PC-9 (cell line): ENCODE data around the gene TUBG1. TPM values are rescaled to one million over a fixed set of nuclear protein-coding genes. Genes with fewer than 3 reads are reported as not detected.

ENCODE experiments used
- BruUV-seq: library from RNA; stranded (reverse); fragments of 400-500 nt; replicated peaks from 2 replicates; lab custom pipeline; 2021; lab: Mats Ljungman, UMichigan
- CTCF ChIA-PET: fragments of 300-600 bp; sonication (Branson Sonifier 250); formaldehyde crosslinking; loops from one replicate; lab custom pipeline; 2022; ENCODE audit warnings: antibody characterized with exemption; lab: Charles Lee
- POLR2A ChIA-PET: fragments of 300-600 bp; sonication (Branson Sonifier 250); formaldehyde crosslinking; loops from one replicate; lab custom pipeline; 2022; ENCODE audit warnings: antibody characterized with exemption; ENCODE audit not compliant: unreplicated experiment; lab: Charles Lee
- DNase-seq, 2 experiments: peaks; one replicate each; pipeline versions ENCODE4 v3.0.0 to v3.0.0-alpha.2; 2015 to 2022; ENCODE audit warnings: mixed read lengths in 1 of 2
- H2AFZ ChIP-seq: fragments of 200-600 bp; sonication (generic); 2 replicates; pipeline ENCODE4 v1.8.1; 2017; ENCODE audit warnings: antibody characterized with exemption
- H3F3A ChIP-seq: fragments of 200-600 bp; sonication (generic); 2 replicates; pipeline ENCODE4 v1.8.1; 2017; ENCODE audit warnings: antibody characterized with exemption, mild to moderate bottlenecking, low read depth; ENCODE audit not compliant: insufficient read depth
- H3K27ac ChIP-seq: fragments of 200-600 bp; sonication (generic); 2 replicates; pipeline ENCODE4 v1.6.1; 2016; ENCODE audit warnings: mixed run types
- H3K27me3 ChIP-seq: fragments of 200-600 bp; sonication (generic); 2 replicates; pipeline ENCODE4 v1.6.1; 2016; ENCODE audit warnings: low read depth, mixed run types; ENCODE audit not compliant: insufficient read depth
- H3K36me3 ChIP-seq: fragments of 200-600 bp; sonication (generic); 2 replicates; pipeline ENCODE4 v1.6.1; 2016; ENCODE audit warnings: low read depth, mixed run types
- H3K4me1 ChIP-seq: fragments of 200-600 bp; sonication (generic); replicated peaks from 2 replicates; pipeline ENCODE4 v1.6.1; 2016; ENCODE audit warnings: mixed run types; ENCODE audit not compliant: insufficient read depth
- H3K4me2 ChIP-seq: fragments of 200-600 bp; sonication (generic); 2 replicates; pipeline ENCODE4 v1.6.1; 2017; ENCODE audit warnings: mixed run types
- H3K4me3 ChIP-seq: fragments of 200-600 bp; sonication (generic); 2 replicates; pipeline ENCODE4 v1.6.1; 2016; ENCODE audit warnings: mixed run types
- H3K79me2 ChIP-seq: fragments of 200-600 bp; sonication (generic); 2 replicates; pipeline ENCODE4 v1.6.1; 2017; ENCODE audit warnings: low read depth, mixed run types
- H3K9me2 ChIP-seq: fragments of 200-600 bp; sonication (generic); 2 replicates; pipeline ENCODE4 v1.8.1; 2017; ENCODE audit warnings: mild to moderate bottlenecking; ENCODE audit not compliant: insufficient read depth
- H3K9me3 ChIP-seq: fragments of 200-600 bp; sonication (generic); 2 replicates; pipeline ENCODE4 v1.8.1; 2016; ENCODE audit warnings: low read depth; ENCODE audit not compliant: insufficient read depth
- H4K20me1 ChIP-seq: fragments of 200-600 bp; sonication (generic); 2 replicates; pipeline ENCODE4 v1.8.1; 2017; ENCODE audit not compliant: insufficient read depth
- EZH2 ChIP-seq: fragments of 200-600 bp; sonication (generic); IDR thresholded peaks from 2 replicates; pipeline ENCODE4 v1.8.0; 2017; ENCODE audit warnings: antibody characterized with exemption, low read depth
- intact Hi-C: fragments of 100-400 bp; cut with micrococcal nuclease; formaldehyde crosslinking; loops from one replicate; pipeline ENCODE4 v1.10.0; 2022; ENCODE audit not compliant: unreplicated experiment
- total RNA-seq: library from RNA; stranded (reverse); gene quantifications from 2 replicates; pipeline ENCODE4 v1.2.3, GENCODE V29; 2021
- TF ChIP-seq, protein P1 (sequence below): fragments of 200-600 bp; sonication (generic); conservative IDR thresholded peaks from 2 replicates; pipeline ENCODE4 v1.6.1; 2017; ENCODE audit warnings: mixed run types, antibody characterized with exemption, mild to moderate bottlenecking, moderate library complexity

Gene TUBG1
- total RNA-seq, 1 experiment from 2014 or later, result 85.6 TPM

DNA sequence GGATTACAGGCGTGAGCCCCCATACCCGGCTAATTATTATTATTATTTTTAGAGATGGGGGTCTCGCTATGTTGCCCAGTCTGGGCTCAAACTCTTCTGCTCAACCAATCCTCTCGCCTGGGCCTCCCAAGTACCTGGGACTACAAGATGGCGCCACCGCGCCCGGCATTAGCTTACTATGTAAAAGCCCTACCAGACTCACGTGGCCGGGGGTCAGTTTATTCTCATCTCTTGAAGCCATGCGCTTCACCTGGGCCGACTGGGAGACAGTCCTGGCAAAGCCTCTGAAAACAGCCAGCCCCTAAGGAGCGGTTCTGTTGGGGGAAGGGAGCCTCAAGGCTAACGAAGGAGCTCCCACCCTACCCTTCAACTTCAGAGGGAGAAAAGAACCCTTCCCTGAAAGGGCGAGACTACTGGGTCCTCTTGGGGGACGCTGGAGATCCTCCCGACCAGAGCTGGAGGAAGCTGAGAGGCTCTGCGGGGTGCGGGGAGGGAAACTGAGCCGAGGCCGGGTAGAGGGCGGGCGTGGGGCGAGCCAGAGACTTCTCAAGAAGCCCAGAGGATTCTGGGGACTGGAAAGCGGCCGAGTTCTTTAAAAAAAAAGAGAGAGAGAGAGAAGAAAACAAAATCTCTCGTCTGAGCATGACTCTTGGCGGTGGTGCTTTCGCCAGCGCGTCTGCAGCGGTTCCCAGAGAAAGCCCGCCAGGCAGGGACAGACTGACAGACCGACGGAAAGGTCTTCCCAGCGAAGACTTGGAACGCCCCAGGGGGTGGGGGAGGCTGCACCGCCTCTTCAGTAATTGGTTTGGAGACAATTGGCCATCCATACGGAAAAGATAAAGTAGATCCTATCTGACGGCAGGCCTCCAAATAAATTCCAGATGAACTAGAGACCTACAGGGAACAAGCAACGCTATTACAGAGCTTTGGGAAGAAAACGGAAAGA is 44.0 kb downstream of the TUBG1 start:
- H3K9me3 ChIP-seq, result no peaks in the 10 kb centered on the region
- BruUV-seq, result no TSS peak
- no peak overlapping the region for H2AFZ ChIP-seq
- H3K27me3 ChIP-seq, result no peaks in the 10 kb centered on the region
- no peaks in the 10 kb centered on the region for H3K79me2 ChIP-seq
- peaks cover 29% of the 10 kb centered on the region; the same call in 1 of the 2 replicates for H3F3A ChIP-seq
- H3K9me2 ChIP-seq, result no peaks in the 10 kb centered on the region
- H3K36me3 ChIP-seq, result no peaks in the 10 kb centered on the region
- no peak overlapping the region for H3K4me3 ChIP-seq
- POLR2A ChIA-PET, result no interaction called here
- CTCF ChIA-PET, result no interaction called here
- H3K4me2 ChIP-seq, result no peak overlapping the region
- H3K4me1 ChIP-seq, result peaks cover 17% of the 10 kb centered on the region
- H3K27ac ChIP-seq, result no peak overlapping the region
- no peaks in the 10 kb centered on the region for H4K20me1 ChIP-seq
- TF ChIP-seq, protein P1, sequence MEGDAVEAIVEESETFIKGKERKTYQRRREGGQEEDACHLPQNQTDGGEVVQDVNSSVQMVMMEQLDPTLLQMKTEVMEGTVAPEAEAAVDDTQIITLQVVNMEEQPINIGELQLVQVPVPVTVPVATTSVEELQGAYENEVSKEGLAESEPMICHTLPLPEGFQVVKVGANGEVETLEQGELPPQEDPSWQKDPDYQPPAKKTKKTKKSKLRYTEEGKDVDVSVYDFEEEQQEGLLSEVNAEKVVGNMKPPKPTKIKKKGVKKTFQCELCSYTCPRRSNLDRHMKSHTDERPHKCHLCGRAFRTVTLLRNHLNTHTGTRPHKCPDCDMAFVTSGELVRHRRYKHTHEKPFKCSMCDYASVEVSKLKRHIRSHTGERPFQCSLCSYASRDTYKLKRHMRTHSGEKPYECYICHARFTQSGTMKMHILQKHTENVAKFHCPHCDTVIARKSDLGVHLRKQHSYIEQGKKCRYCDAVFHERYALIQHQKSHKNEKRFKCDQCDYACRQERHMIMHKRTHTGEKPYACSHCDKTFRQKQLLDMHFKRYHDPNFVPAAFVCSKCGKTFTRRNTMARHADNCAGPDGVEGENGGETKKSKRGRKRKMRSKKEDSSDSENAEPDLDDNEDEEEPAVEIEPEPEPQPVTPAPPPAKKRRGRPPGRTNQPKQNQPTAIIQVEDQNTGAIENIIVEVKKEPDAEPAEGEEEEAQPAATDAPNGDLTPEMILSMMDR, result no peak
- TF ChIP-seq EZH2, result no peak
- intact Hi-C loops, result no loop called here
- no peak for DNase-seq

GRCh38 chr17:42655528-42655927 is 46.0 kb downstream of the TUBG1 start:
- no TSS peak for BruUV-seq
- Histone ChIP-seq H3K27ac (peak overlapping the region; percentile 77), H4K20me1 (no peaks in the 10 kb centered on the region), H2AFZ (no peak overlapping the region), H3F3A (peaks cover 38% of the 10 kb centered on the region), H3K36me3 (no peaks in the 10 kb centered on the region), H3K9me3 (no peaks in the 10 kb centered on the region), H3K4me3 (no peak overlapping the region), H3K27me3 (no peaks in the 10 kb centered on the region), H3K4me1 (peaks cover 27% of the 10 kb centered on the region), H3K4me2 (peak overlapping the region; percentile 23; the same call in 1 of the 2 replicates), H3K79me2 (no peaks in the 10 kb centered on the region), H3K9me2 (no peaks in the 10 kb centered on the region)
- TF ChIP-seq, protein P1, result no peak
- TF ChIP-seq EZH2, result no peak
- DNase-seq, result no peak
- intact Hi-C loops, result loop anchor here (5.0 kb wide), 1 partner anchor 33 kb away; no protein-coding TSS in a partner anchor
- ChIA-PET CTCF (no interaction called here), POLR2A (no interaction called here)

GRCh38 chr17:42657824-42658588 is 48.5 kb downstream of the TUBG1 start:
- ChIA-PET CTCF (interaction anchor here (0.7 kb wide), 1 partner anchor 11 kb away, joined by 10 read pairs; no protein-coding TSS in a partner anchor), POLR2A (no interaction called here)
- Histone ChIP-seq H3K4me1 (peaks cover 41% of the 10 kb centered on the region), H3K9me2 (no peaks in the 10 kb centered on the region), H3K27ac (no peak overlapping the region), H3F3A (peaks cover 47% of the 10 kb centered on the region), H3K9me3 (no peaks in the 10 kb centered on the region), H4K20me1 (no peaks in the 10 kb centered on the region), H3K4me2 (peak overlapping the region; percentile 100; the same call in 1 of the 2 replicates), H3K36me3 (no peaks in the 10 kb centered on the region), H3K27me3 (no peaks in the 10 kb centered on the region), H2AFZ (no peak overlapping the region; the same call in 1 of the 2 replicates), H3K4me3 (peak overlapping the region; percentile 70), H3K79me2 (no peaks in the 10 kb centered on the region)
- no peak for DNase-seq
- no TSS peak for BruUV-seq
- TF ChIP-seq, protein P1, result no peak
- TF ChIP-seq EZH2, result no peak
- intact Hi-C loops, result loop anchor here (5.0 kb wide), 1 partner anchor 36 kb away; no protein-coding TSS in a partner anchor
